ENCODE results near the gene C10orf90. TPM values are rescaled to one million over a fixed set of nuclear protein-coding genes. Genes with fewer than 3 reads are reported as not detected.

The C10orf90 gene
- total and polyA plus RNA-seq, 7 donors = 0.03 to 1.1 (median 0.33) TPM; not detected in 4

DNA sequence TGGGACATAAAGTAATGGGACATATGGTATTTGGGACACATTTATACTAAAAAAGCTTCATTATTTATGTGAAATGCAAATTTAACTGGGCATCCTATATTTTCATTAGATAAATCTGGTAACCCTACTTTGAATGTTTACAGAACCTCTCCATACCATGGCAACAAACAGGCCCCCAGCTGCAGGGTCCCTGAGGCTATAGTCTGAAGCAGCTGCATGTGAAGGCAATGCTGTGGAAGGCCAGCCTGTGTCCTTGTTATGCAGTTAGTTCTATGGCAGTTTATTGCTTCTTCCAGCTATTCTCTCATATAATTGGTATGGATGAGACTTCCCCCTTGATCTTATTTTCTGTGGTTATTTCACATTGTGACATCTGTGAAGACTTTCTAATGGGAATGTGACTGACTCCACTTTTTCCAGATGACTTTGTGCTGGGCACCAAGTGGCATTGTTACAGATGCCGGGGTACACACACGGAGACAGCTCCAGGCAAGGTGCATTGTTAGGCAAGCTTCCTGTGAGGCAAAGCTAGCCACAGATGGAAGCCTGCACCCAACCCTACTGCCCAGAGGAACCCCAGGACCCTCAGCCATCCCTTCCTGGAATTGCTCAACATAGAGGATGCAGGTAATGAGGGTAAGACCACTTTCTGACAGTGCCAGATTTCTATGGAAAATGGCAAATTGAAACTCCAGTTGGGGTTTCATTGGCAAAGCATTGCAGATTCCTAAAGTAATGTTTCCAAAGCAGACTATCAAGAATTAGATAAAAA lies 232.7 kb downstream of the C10orf90 start:
- Histone ChIP-seq H3K9me3 (peaks cover 0 to 5% (median 0%) of the 10 kb centered on the region in 4 donors), H3K4me1 (no peaks in the 10 kb centered on the region), H3K36me3 (no peaks in the 10 kb centered on the region), H3K27ac (no peak overlapping the region), H3K27me3 (no peaks in the 10 kb centered on the region), H3K4me3 (no peak overlapping the region)
- TF ChIP-seq EP300 (IDR thresholded peaks at IDR 0.05) = no peak
- no peak for TF ChIP-seq POLR2A (IDR thresholded peaks at IDR 0.05)
- TF ChIP-seq, protein P1, sequence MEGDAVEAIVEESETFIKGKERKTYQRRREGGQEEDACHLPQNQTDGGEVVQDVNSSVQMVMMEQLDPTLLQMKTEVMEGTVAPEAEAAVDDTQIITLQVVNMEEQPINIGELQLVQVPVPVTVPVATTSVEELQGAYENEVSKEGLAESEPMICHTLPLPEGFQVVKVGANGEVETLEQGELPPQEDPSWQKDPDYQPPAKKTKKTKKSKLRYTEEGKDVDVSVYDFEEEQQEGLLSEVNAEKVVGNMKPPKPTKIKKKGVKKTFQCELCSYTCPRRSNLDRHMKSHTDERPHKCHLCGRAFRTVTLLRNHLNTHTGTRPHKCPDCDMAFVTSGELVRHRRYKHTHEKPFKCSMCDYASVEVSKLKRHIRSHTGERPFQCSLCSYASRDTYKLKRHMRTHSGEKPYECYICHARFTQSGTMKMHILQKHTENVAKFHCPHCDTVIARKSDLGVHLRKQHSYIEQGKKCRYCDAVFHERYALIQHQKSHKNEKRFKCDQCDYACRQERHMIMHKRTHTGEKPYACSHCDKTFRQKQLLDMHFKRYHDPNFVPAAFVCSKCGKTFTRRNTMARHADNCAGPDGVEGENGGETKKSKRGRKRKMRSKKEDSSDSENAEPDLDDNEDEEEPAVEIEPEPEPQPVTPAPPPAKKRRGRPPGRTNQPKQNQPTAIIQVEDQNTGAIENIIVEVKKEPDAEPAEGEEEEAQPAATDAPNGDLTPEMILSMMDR (IDR thresholded peaks at IDR 0.05) = no peak
- TF ChIP-seq POLR2AphosphoS5 (IDR thresholded peaks at IDR 0.05) = no peak
- DNase-seq = no peak
- 67 to 92% methylated on average over 2 of the region's 2 CpGs for WGBS, 2 donors
- intact Hi-C loops (cut with DNase I) = no loop called here

DNA sequence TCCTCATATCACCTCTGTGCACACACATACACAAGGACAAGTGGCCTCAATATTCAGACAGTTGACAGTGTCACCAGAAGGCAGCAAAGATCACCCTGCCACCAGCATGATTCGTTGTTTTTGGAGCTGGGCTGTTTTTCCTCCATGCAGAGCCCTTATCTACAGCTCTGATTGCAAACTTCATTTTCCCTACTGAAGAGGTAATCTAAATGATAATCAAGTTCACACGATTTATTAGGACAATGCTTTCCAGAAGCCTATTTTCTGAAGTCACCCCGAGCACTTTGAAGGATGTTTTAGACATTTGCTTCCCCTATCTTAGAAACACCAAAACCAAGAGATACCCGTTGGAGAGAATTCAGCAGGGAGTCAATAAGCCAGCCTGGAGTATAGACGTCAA lies 236.3 kb downstream of the C10orf90 start:
- Histone ChIP-seq H3K36me3 (no peaks in the 10 kb centered on the region), H3K4me1 (no peaks in the 10 kb centered on the region), H3K9me3 (no peaks in the 10 kb centered on the region), H3K27me3 (no peaks in the 10 kb centered on the region), H3K27ac (no peak overlapping the region), H3K4me3 (no peak overlapping the region)
- TF ChIP-seq EP300 (IDR thresholded peaks at IDR 0.05) = no peak
- no peak for TF ChIP-seq POLR2A (IDR thresholded peaks at IDR 0.05)
- TF ChIP-seq POLR2AphosphoS5 (IDR thresholded peaks at IDR 0.05) = no peak
- TF ChIP-seq, protein P1 (IDR thresholded peaks at IDR 0.05) = no peak
- 37 to 67% methylated on average over 5 of the region's 5 CpGs for WGBS, 2 donors
- intact Hi-C loops (cut with DNase I) = no loop called here
- no peak for DNase-seq

DNA sequence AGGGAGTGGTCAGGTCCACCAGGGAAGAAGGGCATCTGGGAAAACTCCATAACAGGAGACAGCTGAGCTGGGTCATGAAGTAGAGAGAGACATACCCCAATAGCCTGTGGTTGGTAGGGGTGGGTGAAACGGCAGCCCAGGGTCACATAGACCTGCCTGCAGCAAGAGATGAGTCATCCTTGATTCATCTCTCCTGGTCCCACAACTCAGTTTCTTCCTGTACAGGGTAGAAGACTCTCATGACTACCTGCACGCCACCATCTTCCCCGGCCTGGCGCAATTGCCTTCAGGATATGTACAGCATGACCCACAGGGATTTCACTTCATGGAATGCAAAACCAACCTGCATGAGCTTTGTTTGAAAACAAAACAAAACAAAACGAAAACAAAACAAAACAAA lies 237.1 kb downstream of the C10orf90 start:
- DNase-seq = no peak
- no peaks in the 10 kb centered on the region for H3K4me1 ChIP-seq
- TF ChIP-seq POLR2AphosphoS5 (IDR thresholded peaks at IDR 0.05) (no peak), EP300 (IDR thresholded peaks at IDR 0.05) (no peak), POLR2A (IDR thresholded peaks at IDR 0.05) (no peak)
- TF ChIP-seq, protein P1 (IDR thresholded peaks at IDR 0.05) = no peak
- no peaks in the 10 kb centered on the region for H3K27me3 ChIP-seq
- no peak overlapping the region for H3K27ac ChIP-seq
- H3K4me3 ChIP-seq = no peak overlapping the region
- H3K9me3 ChIP-seq = no peaks in the 10 kb centered on the region
- intact Hi-C loops (cut with DNase I) = no loop called here
- H3K36me3 ChIP-seq = no peaks in the 10 kb centered on the region
- WGBS, 2 donors = 67 to 85% methylated on average over 5 of the region's 5 CpGs

DNA sequence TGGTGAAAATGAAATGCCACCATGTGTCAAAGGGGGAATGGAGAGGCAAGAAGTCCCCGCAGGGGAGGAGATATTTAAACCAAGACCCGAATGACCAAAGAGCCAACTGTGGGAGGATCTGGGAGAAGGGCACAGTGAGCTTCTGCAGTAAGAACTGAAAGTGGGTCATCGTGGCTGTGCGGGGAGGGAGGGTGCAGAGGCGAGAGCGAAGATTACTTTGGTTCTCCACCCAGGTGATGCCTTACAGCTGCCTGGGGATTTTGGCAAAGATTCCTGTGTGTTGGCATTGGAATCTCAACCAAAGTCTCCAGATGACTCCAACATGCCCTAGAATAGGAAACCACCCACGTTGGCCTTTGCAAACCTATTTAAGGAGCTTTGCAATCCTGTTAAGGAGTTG lies 238.0 kb downstream of the C10orf90 start:
- DNase-seq = no peak
- H3K27ac ChIP-seq = no peak overlapping the region
- no peaks in the 10 kb centered on the region for H3K4me1 ChIP-seq
- 84 to 89% methylated on average over 7 of the region's 7 CpGs for WGBS, 2 donors
- H3K27me3 ChIP-seq = no peaks in the 10 kb centered on the region
- no peaks in the 10 kb centered on the region for H3K36me3 ChIP-seq
- intact Hi-C loops (cut with DNase I) = no loop called here
- no peaks in the 10 kb centered on the region for H3K9me3 ChIP-seq
- no peak overlapping the region for H3K4me3 ChIP-seq
- TF ChIP-seq POLR2AphosphoS5 (IDR thresholded peaks at IDR 0.05) = no peak

DNA sequence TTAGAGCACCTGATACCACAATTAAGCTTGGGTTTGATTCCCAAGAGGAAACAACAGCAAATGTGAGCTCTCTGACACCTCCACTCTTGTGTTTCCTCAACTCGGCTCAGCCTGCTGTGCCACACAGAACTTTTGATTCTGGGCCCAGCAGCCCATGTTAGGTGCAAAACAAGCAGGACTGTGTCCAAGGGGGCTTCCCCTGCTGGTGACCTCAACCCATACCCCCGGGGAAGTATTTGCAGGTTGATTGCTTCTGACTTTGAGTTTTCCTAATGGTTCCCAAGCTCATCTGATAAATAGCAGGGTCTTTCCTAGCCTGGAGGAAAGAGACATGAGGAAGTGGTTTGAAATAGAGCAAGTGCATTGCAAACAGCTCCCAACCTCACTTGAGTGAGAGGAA lies 238.7 kb downstream of the C10orf90 start:
- DNase-seq = no peak
- H3K4me3 ChIP-seq = no peak overlapping the region
- H3K27me3 ChIP-seq = peaks cover 0 to 4% (median 0%) of the 10 kb centered on the region in 3 donors
- TF ChIP-seq, protein P1 (IDR thresholded peaks at IDR 0.05) = no peak
- TF ChIP-seq POLR2A (IDR thresholded peaks at IDR 0.05) (no peak), POLR2AphosphoS5 (IDR thresholded peaks at IDR 0.05) (no peak), EP300 (IDR thresholded peaks at IDR 0.05) (no peak)
- no peaks in the 10 kb centered on the region for H3K36me3 ChIP-seq
- no peak overlapping the region for H3K27ac ChIP-seq
- WGBS, 2 donors = 76 to 79% methylated on average over 2 of the region's 2 CpGs
- no peaks in the 10 kb centered on the region for H3K4me1 ChIP-seq
- no peaks in the 10 kb centered on the region for H3K9me3 ChIP-seq
- intact Hi-C loops (cut with DNase I) = no loop called here
